ENCODE measurements around the gene POLR3A.

Gene POLR3A

GRCh38 chr10:78046711-78047269 lies 17.5 kb upstream of the POLR3A start:
- H3K4me3 ChIP-seq (replicated peaks; ENCODE audit: low read depth, low read length), result no peak overlapping the region
- no peak for DNase-seq (ENCODE audit: extremely low read depth, low read depth)
- no peak for TF ChIP-seq CTCF (IDR thresholded peaks at IDR 0.05; ENCODE audit: low read depth, low read length, missing control alignments)

GRCh38 chr10:78045856-78046255 lies 16.5 kb upstream of the POLR3A start:
- no peak for DNase-seq (ENCODE audit: extremely low read depth, low read depth)
- H3K4me3 ChIP-seq (replicated peaks; ENCODE audit: low read depth, low read length), result no peak overlapping the region
- TF ChIP-seq CTCF (IDR thresholded peaks at IDR 0.05; ENCODE audit: low read depth, low read length, missing control alignments), result no peak

- TF ChIP-seq CTCF (IDR thresholded peaks at IDR 0.05; ENCODE audit: low read depth, low read length, missing control alignments), result no peak
- no peak for DNase-seq (ENCODE audit: extremely low read depth, low read depth)
- H3K4me3 ChIP-seq (replicated peaks; ENCODE audit: low read depth, low read length), result no peak overlapping the region
These were observed 15.9 kb upstream of the POLR3A start for GRCh38 chr10:78045237-78045636.

- no peak overlapping the region for H3K4me3 ChIP-seq (replicated peaks; ENCODE audit: low read depth, low read length)
- no peak for TF ChIP-seq CTCF (IDR thresholded peaks at IDR 0.05; ENCODE audit: low read depth, low read length, missing control alignments)
- DNase-seq (ENCODE audit: extremely low read depth, low read depth), result no peak
These were observed 15.4 kb upstream of the POLR3A start for GRCh38 chr10:78044699-78045098.

GRCh38 chr10:78044179-78044578 lies 14.9 kb upstream of the POLR3A start:
- H3K4me3 ChIP-seq (replicated peaks; ENCODE audit: low read depth, low read length), result no peak overlapping the region
- no peak for DNase-seq (ENCODE audit: extremely low read depth, low read depth)
- TF ChIP-seq CTCF (IDR thresholded peaks at IDR 0.05; ENCODE audit: low read depth, low read length, missing control alignments), result no peak

- H3K4me3 ChIP-seq (replicated peaks; ENCODE audit: low read depth, low read length), result no peak overlapping the region
- no peak for DNase-seq (ENCODE audit: extremely low read depth, low read depth)
- TF ChIP-seq CTCF (IDR thresholded peaks at IDR 0.05; ENCODE audit: low read depth, low read length, missing control alignments), result no peak
These were observed 13.4 kb upstream of the POLR3A start for GRCh38 chr10:78042752-78043104.

GRCh38 chr10:78042058-78042751 lies 12.9 kb upstream of the POLR3A start:
- no peak for DNase-seq (ENCODE audit: extremely low read depth, low read depth)
- no peak overlapping the region for H3K4me3 ChIP-seq (replicated peaks; ENCODE audit: low read depth, low read length)
- no peak for TF ChIP-seq CTCF (IDR thresholded peaks at IDR 0.05; ENCODE audit: low read depth, low read length, missing control alignments)
